HepG2 (cell line): ENCODE measurements around the gene ARID3C. TPM values are rescaled to one million over a fixed set of nuclear protein-coding genes. Genes with fewer than 3 reads are reported as not detected.

Experiments used
- ATF1 ChIP-seq: IDR thresholded peaks from 2 replicates; pipeline ENCODE4 v1.6.1; 2016; ENCODE audit warnings: mild to moderate bottlenecking, control low read depth
- FOXP1 ChIP-seq, 2 experiments: fragments of 450-650 bp in 1 of 2; IDR thresholded peaks; 2 replicates each; pipeline ENCODE4 v1.6.1; 2017 to 2018; ENCODE audit warnings: antibody characterized with exemption in 1 of 2
- GFI1 ChIP-seq: sonication (generic); formaldehyde crosslinking; IDR thresholded peaks from 2 replicates; pipeline ENCODE4 v1.5.0; 2020; ENCODE audit warnings: missing genetic modification reagents, mild to moderate bottlenecking, borderline replicate concordance
- GRHL1 ChIP-seq: sonication (generic); formaldehyde crosslinking; conservative IDR thresholded peaks from 2 replicates; pipeline ENCODE4 v1.8.0; 2022; ENCODE audit warnings: missing genetic modification reagents
- KAT2B ChIP-seq: fragments of 150-350 bp; IDR thresholded peaks from 2 replicates; pipeline ENCODE4 v1.6.1; 2014; ENCODE audit warnings: low read depth, low read length, borderline replicate concordance
- KLF9 ChIP-seq: IDR thresholded peaks from 2 replicates; pipeline ENCODE4 v1.6.1; 2016; ENCODE audit warnings: low read depth
- MBNL3 ChIP-seq: fragments of 250-450 bp; sonication (Bioruptor Pico); conservative IDR thresholded peaks from 2 replicates; pipeline ENCODE4 v1.8.0; 2022; ENCODE audit warnings: mild to moderate bottlenecking, inconsistent platforms
- MTA3 ChIP-seq: sonication (generic); formaldehyde crosslinking; IDR thresholded peaks from 2 replicates; pipeline ENCODE4 v1.4.0; 2020; ENCODE audit warnings: missing genetic modification reagents
- SMARCE1 ChIP-seq: fragments of 450-650 bp; IDR thresholded peaks from 2 replicates; pipeline ENCODE4 v1.6.1; 2017; ENCODE audit warnings: borderline replicate concordance
- SRSF4 ChIP-seq: fragments of 200-400 bp; formaldehyde crosslinking; IDR thresholded peaks from one replicate; pipeline ENCODE4 v1.6.1; 2018; ENCODE audit warnings: mild to moderate bottlenecking, low read depth, low read length, moderate library complexity; ENCODE audit not compliant: poor library complexity, severe bottlenecking
- STAT6 ChIP-seq: sonication (generic); formaldehyde crosslinking; IDR thresholded peaks from 2 replicates; pipeline ENCODE4 v1.4.0; 2020; ENCODE audit warnings: missing genetic modification reagents, mild to moderate bottlenecking, borderline replicate concordance
- ZBTB7A ChIP-seq: sonication (generic); formaldehyde crosslinking; IDR thresholded peaks from 2 replicates; pipeline ENCODE4 v1.8.0; 2022; ENCODE audit warnings: mild to moderate bottlenecking, missing genetic modification reagents
- ZMAT3 ChIP-seq: sonication (generic); formaldehyde crosslinking; conservative IDR thresholded peaks from 2 replicates; pipeline ENCODE4 v1.7.0; 2021; ENCODE audit warnings: missing genetic modification reagents
- ZMYM2 ChIP-seq: sonication (generic); formaldehyde crosslinking; IDR thresholded peaks from 2 replicates; pipeline ENCODE4 v1.8.0; 2022; ENCODE audit warnings: mild to moderate bottlenecking, missing genetic modification reagents
- ZNF17 ChIP-seq: sonication (generic); formaldehyde crosslinking; IDR thresholded peaks from 2 replicates; pipeline ENCODE4 v1.5.0; 2020; ENCODE audit warnings: mild to moderate bottlenecking, missing genetic modification reagents
- ZNF205 ChIP-seq: IDR thresholded peaks from 2 replicates; pipeline ENCODE4 v1.6.1; 2018; ENCODE audit warnings: missing biosample characterization, missing genetic modification reagents
- ZNF333 ChIP-seq: sonication (generic); formaldehyde crosslinking; IDR thresholded peaks from 2 replicates; pipeline ENCODE4 v1.4.0; 2020; ENCODE audit warnings: mild to moderate bottlenecking, missing genetic modification reagents, borderline replicate concordance
- ZNF441 ChIP-seq: sonication (generic); formaldehyde crosslinking; IDR thresholded peaks from 2 replicates; pipeline ENCODE4 v1.7.0; 2021; ENCODE audit warnings: missing genetic modification reagents, borderline replicate concordance
- ZNF530 ChIP-seq: sonication (generic); formaldehyde crosslinking; IDR thresholded peaks from 2 replicates; pipeline ENCODE4 v1.5.0; 2020; ENCODE audit warnings: low read depth, mild to moderate bottlenecking, missing genetic modification reagents
- ZNF570 ChIP-seq: sonication (generic); formaldehyde crosslinking; IDR thresholded peaks from 2 replicates; pipeline ENCODE4 v1.4.0; 2020; ENCODE audit warnings: mild to moderate bottlenecking, missing genetic modification reagents, borderline replicate concordance
- ZNF674 ChIP-seq: sonication (generic); formaldehyde crosslinking; IDR thresholded peaks from 2 replicates; pipeline ENCODE4 v1.5.0; 2020; ENCODE audit warnings: low read depth, mild to moderate bottlenecking, missing genetic modification reagents
- ZNF709 ChIP-seq: sonication (generic); formaldehyde crosslinking; IDR thresholded peaks from 2 replicates; pipeline ENCODE4 v1.5.0; 2020; ENCODE audit warnings: mild to moderate bottlenecking, missing genetic modification reagents
- ZNF749 ChIP-seq: sonication (generic); formaldehyde crosslinking; IDR thresholded peaks from 2 replicates; pipeline ENCODE4 v1.8.0; 2022; ENCODE audit warnings: mild to moderate bottlenecking, missing genetic modification reagents, moderate library complexity, borderline replicate concordance
- ZNF784 ChIP-seq: sonication (generic); formaldehyde crosslinking; IDR thresholded peaks from 2 replicates; pipeline ENCODE4 v1.5.1; 2020; ENCODE audit warnings: missing genetic modification reagents, mild to moderate bottlenecking, borderline replicate concordance
- ZZZ3 ChIP-seq: sonication (generic); formaldehyde crosslinking; IDR thresholded peaks from 2 replicates; pipeline ENCODE4 v1.4.0; 2020; ENCODE audit warnings: missing genetic modification reagents, mild to moderate bottlenecking, borderline replicate concordance
- polyA plus RNA-seq, 8 experiments: library from polyadenylated mRNA; depleted of rRNA in 3 of 8; stranded (reverse) in 7 of 8; unstranded in 1 of 8; fragments of >200 nt; fragmentation: Illumina TruSeq in 4 of 8; extraction: Trizol in 4 of 8; gene quantifications; 2 replicates each; pipeline versions ENCODE4 v1.2.1 to v1.2.3, GENCODE V29; 2011 to 2016; ENCODE audit warnings: low read depth in 4 of 8, missing spikeins in 1 of 8, mixed read lengths in 1 of 8; ENCODE audit not compliant: insufficient read depth in 1 of 8
- total RNA-seq, 5 experiments: library from RNA; depleted of rRNA; stranded (reverse); fragments of >200 nt; fragmentation: Illumina TruSeq; extraction: Trizol; gene quantifications; 2 replicates each; pipeline ENCODE4 v1.2.3, GENCODE V29; 2016; ENCODE audit warnings: low read depth in 1 of 5

ARID3C gene
- total and polyA plus RNA-seq, 2 of the 13 experiments (the other 11 are each of a cell fraction or from before 2014, with no cell fraction given) = not detected

- TF ChIP-seq ZNF205 (CRISPR knock-in tag) (no peak), KLF9 (no peak), ZNF570 (CRISPR knock-in tag) (no peak), ZMAT3 (peak; percentile 84; the same call in 1 of the 2 replicates), MTA3 (CRISPR knock-in tag) (no peak), ZNF784 (no peak), ZZZ3 (0 out of 2 replicates have a peak, but pooled peaks have one; percentile 62), ZNF333 (CRISPR knock-in tag) (no peak), ZMYM2 (CRISPR knock-in tag) (0 out of 2 replicates have a peak, but pooled peaks have one; percentile 14), ZNF749 (peak; percentile 85; the same call in 1 of the 2 replicates), ZNF17 (CRISPR knock-in tag) (no peak), FOXP1 (IDR thresholded peaks at IDR 0.05) (no peak), FOXP1 (CRISPR knock-in tag; IDR thresholded peaks at IDR 0.05) (no peak), ZNF674 (no peak), GFI1 (CRISPR knock-in tag) (no peak), STAT6 (no peak), MBNL3 (no peak), GRHL1 (CRISPR knock-in tag) (no peak), ZBTB7A (CRISPR knock-in tag) (0 out of 2 replicates have a peak, but pooled peaks have one; percentile 17), ZNF441 (CRISPR knock-in tag) (peak; percentile 90; the same call in 1 of the 2 replicates), KAT2B (no peak), SMARCE1 (no peak), SRSF4 (no peak), ZNF709 (CRISPR knock-in tag) (0 out of 2 replicates have a peak, but pooled peaks have one; percentile 49), ZNF530 (CRISPR knock-in tag) (no peak), ATF1 (CRISPR knock-in tag) (no peak)
Observed at GRCh38 chr9:34611811-34612787, 16.8 kb downstream of the ARID3C start, which contains the start of gene RPP25L (continued).
